ENCODE data around the gene CA12. TPM values are rescaled to one million over a fixed set of nuclear protein-coding genes. Genes with fewer than 3 reads are reported as not detected.

CA12 gene
- total RNA-seq, 1 experiment from 2014 or later = 19.8 TPM

DNA sequence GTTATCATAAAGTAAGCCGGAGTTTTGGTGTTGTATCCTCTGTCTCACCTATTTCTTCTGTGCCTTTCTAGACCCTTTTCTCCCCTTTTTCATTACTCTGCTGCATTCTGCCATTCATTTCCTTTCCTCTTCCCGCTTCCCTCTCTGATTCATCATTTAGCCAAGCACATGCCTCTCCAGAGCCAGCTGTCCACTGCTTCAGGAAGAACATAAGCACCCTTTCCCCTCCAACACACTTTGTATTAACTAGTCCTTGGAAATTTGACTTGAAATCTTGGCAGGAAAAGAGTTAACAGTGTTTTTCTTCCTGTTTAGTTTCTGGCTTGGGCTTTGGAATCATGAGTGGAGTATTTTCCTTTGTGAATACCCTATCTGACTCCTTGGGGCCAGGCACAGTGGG is 94.5 kb downstream of the CA12 start:
- no peaks in the 10 kb centered on the region for H3K9me3 ChIP-seq (ENCODE audit: low read length)
- no peak overlapping the region for H3K4me3 ChIP-seq (ENCODE audit: low read length)
- BruUV-seq (replicated peaks) = no TSS peak
- no peak for ATAC-seq
- no peak overlapping the region for H3K4me2 ChIP-seq (ENCODE audit: low read length)
- TF ChIP-seq EZH2 (IDR thresholded peaks at IDR 0.05; ENCODE audit: low read length, unreplicated experiment) = no peak
- TF ChIP-seq, protein P1, sequence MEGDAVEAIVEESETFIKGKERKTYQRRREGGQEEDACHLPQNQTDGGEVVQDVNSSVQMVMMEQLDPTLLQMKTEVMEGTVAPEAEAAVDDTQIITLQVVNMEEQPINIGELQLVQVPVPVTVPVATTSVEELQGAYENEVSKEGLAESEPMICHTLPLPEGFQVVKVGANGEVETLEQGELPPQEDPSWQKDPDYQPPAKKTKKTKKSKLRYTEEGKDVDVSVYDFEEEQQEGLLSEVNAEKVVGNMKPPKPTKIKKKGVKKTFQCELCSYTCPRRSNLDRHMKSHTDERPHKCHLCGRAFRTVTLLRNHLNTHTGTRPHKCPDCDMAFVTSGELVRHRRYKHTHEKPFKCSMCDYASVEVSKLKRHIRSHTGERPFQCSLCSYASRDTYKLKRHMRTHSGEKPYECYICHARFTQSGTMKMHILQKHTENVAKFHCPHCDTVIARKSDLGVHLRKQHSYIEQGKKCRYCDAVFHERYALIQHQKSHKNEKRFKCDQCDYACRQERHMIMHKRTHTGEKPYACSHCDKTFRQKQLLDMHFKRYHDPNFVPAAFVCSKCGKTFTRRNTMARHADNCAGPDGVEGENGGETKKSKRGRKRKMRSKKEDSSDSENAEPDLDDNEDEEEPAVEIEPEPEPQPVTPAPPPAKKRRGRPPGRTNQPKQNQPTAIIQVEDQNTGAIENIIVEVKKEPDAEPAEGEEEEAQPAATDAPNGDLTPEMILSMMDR (conservative IDR thresholded peaks at IDR 0.05; ENCODE audit: low read depth, low read length) = no peak
- TF ChIP-seq EZH2phosphoT487 (IDR thresholded peaks at IDR 0.05; ENCODE audit: borderline replicate concordance, low read length) = no peak
- peaks cover 5% of the 10 kb centered on the region; the same call in 1 of the 2 replicates for H3K4me1 ChIP-seq (ENCODE audit: insufficient read depth, low read length)
- ChIA-PET CTCF (no interaction called here), POLR2A (ENCODE audit: unreplicated experiment) (no interaction called here)
- H3K27me3 ChIP-seq (ENCODE audit: low read length) = no peaks in the 10 kb centered on the region
- H3K9ac ChIP-seq (ENCODE audit: low read length) = no peak overlapping the region
- no peak overlapping the region for H2AFZ ChIP-seq (ENCODE audit: low read length)
- no peaks in the 10 kb centered on the region for H4K20me1 ChIP-seq (ENCODE audit: low read length)
- no peaks in the 10 kb centered on the region for H3K9me2 ChIP-seq (replicated peaks; ENCODE audit: low read length)
- H3K36me3 ChIP-seq (ENCODE audit: low read depth, low read length) = no peaks in the 10 kb centered on the region
- no peaks in the 10 kb centered on the region for H3K79me2 ChIP-seq (ENCODE audit: low read length)
- no peak for DNase-seq
- no peak overlapping the region for H3K27ac ChIP-seq (ENCODE audit: low read length)
- no peaks in the 10 kb centered on the region for H3F3A ChIP-seq (ENCODE audit: low read length, unreplicated experiment)
- intact Hi-C loops (cut with micrococcal nuclease) = loop anchor here (5.0 kb wide), 3 partner anchors 175 to 310 kb away; partner anchors contain the start of genes FBXL22 and USP3

- ATAC-seq = no peak
Observed at GRCh38 chr15:63284335-63284734, 97.3 kb downstream of the CA12 start.

GRCh38 chr15:63283126-63283525 is 98.5 kb downstream of the CA12 start:
- intact Hi-C loops (cut with micrococcal nuclease) = no loop called here
- Histone ChIP-seq H3K4me2 (ENCODE audit: low read length) (no peak overlapping the region), H3K9ac (ENCODE audit: low read length) (no peak overlapping the region), H3K27ac (ENCODE audit: low read length) (no peak overlapping the region), H3K4me3 (ENCODE audit: low read length) (no peak overlapping the region), H3K4me1 (ENCODE audit: insufficient read depth, low read length) (no peaks in the 10 kb centered on the region), H3K9me2 (replicated peaks; ENCODE audit: low read length) (no peaks in the 10 kb centered on the region), H2AFZ (ENCODE audit: low read length) (no peak overlapping the region), H3K79me2 (ENCODE audit: low read length) (no peaks in the 10 kb centered on the region), H3K36me3 (ENCODE audit: low read depth, low read length) (no peaks in the 10 kb centered on the region), H3K9me3 (ENCODE audit: low read length) (no peaks in the 10 kb centered on the region), H3K27me3 (ENCODE audit: low read length) (no peaks in the 10 kb centered on the region), H4K20me1 (ENCODE audit: low read length) (no peaks in the 10 kb centered on the region), H3F3A (ENCODE audit: low read length, unreplicated experiment) (no peaks in the 10 kb centered on the region)
- TF ChIP-seq EZH2phosphoT487 (IDR thresholded peaks at IDR 0.05; ENCODE audit: borderline replicate concordance, low read length) (no peak), EZH2 (IDR thresholded peaks at IDR 0.05; ENCODE audit: low read length, unreplicated experiment) (no peak)
- TF ChIP-seq, protein P1 (conservative IDR thresholded peaks at IDR 0.05; ENCODE audit: low read depth, low read length) = no peak
- CTCF ChIA-PET = no interaction called here
- DNase-seq = no peak
- BruUV-seq (replicated peaks) = no TSS peak
- POLR2A ChIA-PET (ENCODE audit: unreplicated experiment) = no interaction called here
- no peak for ATAC-seq

More at GRCh38 chr15:63284335-63284734, 97.3 kb downstream of the CA12 start:
- H3K79me2 ChIP-seq (ENCODE audit: low read length) = no peaks in the 10 kb centered on the region
- no peaks in the 10 kb centered on the region for H3K9me3 ChIP-seq (ENCODE audit: low read length)
- no peak overlapping the region for H3K9ac ChIP-seq (ENCODE audit: low read length)
- no peaks in the 10 kb centered on the region for H3K4me1 ChIP-seq (ENCODE audit: insufficient read depth, low read length)
- no peaks in the 10 kb centered on the region for H3K9me2 ChIP-seq (replicated peaks; ENCODE audit: low read length)
- intact Hi-C loops (cut with micrococcal nuclease) = no loop called here
- ChIA-PET POLR2A (ENCODE audit: unreplicated experiment) (no interaction called here), CTCF (no interaction called here)
- no peaks in the 10 kb centered on the region for H4K20me1 ChIP-seq (ENCODE audit: low read length)
- H3K36me3 ChIP-seq (ENCODE audit: low read depth, low read length) = no peaks in the 10 kb centered on the region
- H3K4me3 ChIP-seq (ENCODE audit: low read length) = no peak overlapping the region
- BruUV-seq (replicated peaks) = no TSS peak
- DNase-seq = no peak
- H3K27ac ChIP-seq (ENCODE audit: low read length) = no peak overlapping the region
- no peak overlapping the region for H3K4me2 ChIP-seq (ENCODE audit: low read length)
- no peaks in the 10 kb centered on the region for H3F3A ChIP-seq (ENCODE audit: low read length, unreplicated experiment)
- no peaks in the 10 kb centered on the region for H3K27me3 ChIP-seq (ENCODE audit: low read length)
- no peak overlapping the region for H2AFZ ChIP-seq (ENCODE audit: low read length)
- no peak for TF ChIP-seq EZH2phosphoT487 (IDR thresholded peaks at IDR 0.05; ENCODE audit: borderline replicate concordance, low read length)

Measured in PC-3 (cell line).